ENCODE results near the gene UNG.

DNA sequence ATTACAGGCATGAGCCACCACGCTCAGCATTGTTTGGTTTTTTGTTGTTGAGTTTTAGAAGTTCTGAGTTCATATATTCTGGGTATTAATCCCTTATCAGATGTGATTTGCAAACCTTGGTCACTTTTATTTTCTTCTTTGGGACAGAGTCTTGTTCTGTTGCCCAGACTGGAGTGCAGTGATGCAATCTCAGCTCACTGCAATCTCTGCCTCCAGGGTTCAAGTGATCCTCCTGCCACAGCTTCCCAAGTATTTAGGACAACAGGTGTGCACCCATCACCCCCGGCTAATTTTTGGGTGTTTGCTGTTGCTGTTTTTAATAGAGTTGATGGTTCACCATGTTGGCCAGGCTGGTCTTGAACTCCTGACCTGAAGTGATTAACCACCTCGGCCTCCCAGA lies 33.3 kb upstream of the UNG start:
- TF ChIP-seq POLR2A (IDR thresholded peaks at IDR 0.05; ENCODE audit: borderline replicate concordance, extremely low read depth, insufficient read depth, insufficient read length) (no peak), CTCF (IDR thresholded peaks at IDR 0.05 in 2 of 3, conservative IDR thresholded peaks at IDR 0.05 in 1 of 3; ENCODE audit: borderline replicate concordance in 1 of 3, insufficient read depth in 1 of 3, low read depth in 2 of 3, low read length in 2 of 3) (no peak), POLR2AphosphoS5 (IDR thresholded peaks at IDR 0.05; ENCODE audit: low read depth, low read length) (no peak), EZH2 (IDR thresholded peaks at IDR 0.05) (no peak), ATF3 (IDR thresholded peaks at IDR 0.05) (no peak), EGR1 (IDR thresholded peaks at IDR 0.05; ENCODE audit: low read depth) (no peak), ZNF274 (IDR thresholded peaks at IDR 0.05; ENCODE audit: low read depth, low read length) (no peak), EZH2phosphoT487 (IDR thresholded peaks at IDR 0.05; ENCODE audit: borderline replicate concordance) (no peak), REST (IDR thresholded peaks at IDR 0.05; ENCODE audit: low read depth) (no peak), FOSL1 (IDR thresholded peaks at IDR 0.05; ENCODE audit: low read depth) (no peak), JUND (IDR thresholded peaks at IDR 0.05) (no peak), YY1 (IDR thresholded peaks at IDR 0.05; ENCODE audit: extremely low read depth, insufficient replicate concordance, low read depth, low read length) (no peak), SP1 (IDR thresholded peaks at IDR 0.05; ENCODE audit: low read depth) (no peak)

Data from HCT116 (cell line).